NT2/D1 (cell line): ENCODE results near the gene CPA3.

Experiments used
- DNase-seq: peaks from one replicate; pipeline ENCODE4 v3.0.0-alpha.2; 2011; ENCODE audit warnings: low read depth, low spot score
- H3K27me3 ChIP-seq: 2 replicates; pipeline ENCODE4 v1.6.0; 2011; ENCODE audit warnings: mild to moderate bottlenecking; ENCODE audit not compliant: insufficient read length, insufficient read depth
- H3K36me3 ChIP-seq: 2 replicates; pipeline ENCODE4 v1.6.1; 2011; ENCODE audit warnings: mild to moderate bottlenecking, low read length, mixed read lengths; ENCODE audit not compliant: insufficient read depth, insufficient read length
- H3K4me1 ChIP-seq: 2 replicates; pipeline ENCODE4 v1.5.1; 2011; ENCODE audit not compliant: insufficient read depth, insufficient read length
- H3K4me3 ChIP-seq: 2 replicates; pipeline ENCODE4 v1.5.1; 2011; ENCODE audit warnings: low read depth; ENCODE audit not compliant: insufficient read length
- H3K9ac ChIP-seq: 2 replicates; pipeline ENCODE4 v1.6.0; 2011; ENCODE audit warnings: low read depth; ENCODE audit not compliant: insufficient read length
- H3K9me3 ChIP-seq: 2 replicates; pipeline ENCODE4 v1.5.1; 2011; ENCODE audit warnings: mild to moderate bottlenecking, low read length; ENCODE audit not compliant: insufficient read depth
- SUZ12 ChIP-seq: IDR thresholded peaks from 2 replicates; pipeline ENCODE4 v1.6.1; 2011; ENCODE audit not compliant: insufficient read length, insufficient read depth; ENCODE audit errors: extremely low read depth
- YY1 ChIP-seq: IDR thresholded peaks from 2 replicates; pipeline ENCODE4 v1.6.1; 2011; ENCODE audit not compliant: insufficient read length, insufficient read depth
- ZNF274 ChIP-seq: IDR thresholded peaks from 2 replicates; pipeline ENCODE4 v1.6.1; 2011; ENCODE audit warnings: mild to moderate bottlenecking, low read depth, low read length

CPA3 gene

GRCh38 chr3:148825476-148825875, 39.6 kb upstream of the CPA3 start:
- DNase-seq, result no peak
- TF ChIP-seq ZNF274, result no peak
- no peak for TF ChIP-seq YY1
- no peak for TF ChIP-seq SUZ12

GRCh38 chr3:148827585-148827984, 37.5 kb upstream of the CPA3 start, which contains the start of gene CPB1:
CPB1 (plus strand) TSS chr3:148827811; CDS start chr3:148827824, 13 bp downstream.
- H3K4me1 ChIP-seq, result no peaks in the 10 kb centered on the region
- no peak for DNase-seq
- H3K27me3 ChIP-seq, result no peaks in the 10 kb centered on the region
- no peaks in the 10 kb centered on the region for H3K36me3 ChIP-seq
- H3K9me3 ChIP-seq, result no peaks in the 10 kb centered on the region
- no peak within 1 kb of the TSS for H3K9ac ChIP-seq
- no peak for TF ChIP-seq SUZ12
- TF ChIP-seq ZNF274, result no peak
- TF ChIP-seq YY1, result no peak
- no peak within 1 kb of the TSS for H3K4me3 ChIP-seq

More at GRCh38 chr3:148825476-148825875, 39.6 kb upstream of the CPA3 start:
- Histone ChIP-seq H3K4me3 (no peak overlapping the region), H3K9ac (no peak overlapping the region), H3K36me3 (no peaks in the 10 kb centered on the region), H3K27me3 (no peaks in the 10 kb centered on the region), H3K9me3 (no peaks in the 10 kb centered on the region), H3K4me1 (no peaks in the 10 kb centered on the region)

- no peak for DNase-seq
Measured at GRCh38 chr3:148828136-148828690, 36.9 kb upstream of the CPA3 start.

GRCh38 chr3:148829926-148830325, 35.2 kb upstream of the CPA3 start:
- DNase-seq, result no peak
- H3K36me3 ChIP-seq, result no peaks in the 10 kb centered on the region
- H3K27me3 ChIP-seq, result no peaks in the 10 kb centered on the region
- H3K9ac ChIP-seq, result no peak overlapping the region
- no peaks in the 10 kb centered on the region for H3K4me1 ChIP-seq
- no peak for TF ChIP-seq ZNF274
- no peak for TF ChIP-seq SUZ12
- no peak for TF ChIP-seq YY1
- H3K4me3 ChIP-seq, result no peak overlapping the region
- H3K9me3 ChIP-seq, result no peaks in the 10 kb centered on the region

More at GRCh38 chr3:148828136-148828690, 36.9 kb upstream of the CPA3 start:
- H3K27me3 ChIP-seq, result no peaks in the 10 kb centered on the region
- H3K4me3 ChIP-seq, result no peak overlapping the region
- no peaks in the 10 kb centered on the region for H3K4me1 ChIP-seq
- H3K36me3 ChIP-seq, result no peaks in the 10 kb centered on the region
- H3K9me3 ChIP-seq, result no peaks in the 10 kb centered on the region
- TF ChIP-seq ZNF274, result no peak
- no peak overlapping the region for H3K9ac ChIP-seq

GRCh38 chr3:148833223-148833622, 31.9 kb upstream of the CPA3 start:
- Histone ChIP-seq H3K9me3 (no peaks in the 10 kb centered on the region), H3K9ac (no peak overlapping the region), H3K4me3 (no peak overlapping the region), H3K36me3 (no peaks in the 10 kb centered on the region), H3K27me3 (no peaks in the 10 kb centered on the region), H3K4me1 (no peaks in the 10 kb centered on the region)
- no peak for DNase-seq
- TF ChIP-seq YY1 (no peak), SUZ12 (no peak), ZNF274 (no peak)

GRCh38 chr3:148839805-148840204, 25.3 kb upstream of the CPA3 start:
- TF ChIP-seq YY1 (no peak), ZNF274 (no peak)

GRCh38 chr3:148840451-148840850, 24.6 kb upstream of the CPA3 start:
- TF ChIP-seq SUZ12 (no peak), YY1 (no peak), ZNF274 (no peak)
- H3K27me3 ChIP-seq, result no peaks in the 10 kb centered on the region
- H3K9ac ChIP-seq, result no peak overlapping the region
- no peak for DNase-seq
- no peaks in the 10 kb centered on the region for H3K4me1 ChIP-seq
- H3K4me3 ChIP-seq, result no peak overlapping the region
- no peaks in the 10 kb centered on the region for H3K9me3 ChIP-seq
- H3K36me3 ChIP-seq, result no peaks in the 10 kb centered on the region

More at GRCh38 chr3:148839805-148840204, 25.3 kb upstream of the CPA3 start:
- Histone ChIP-seq H3K9me3 (no peaks in the 10 kb centered on the region), H3K27me3 (no peaks in the 10 kb centered on the region), H3K4me3 (no peak overlapping the region), H3K36me3 (no peaks in the 10 kb centered on the region), H3K9ac (no peak overlapping the region), H3K4me1 (no peaks in the 10 kb centered on the region)
- no peak for DNase-seq
